ENCODE results near the gene RNF5. TPM values are rescaled to one million over a fixed set of nuclear protein-coding genes. Genes with fewer than 3 reads are reported as not detected.
A peak's percentile ranks its signal among the peaks of the same experiment; 100 is the strongest.

The RNF5 gene
- total RNA-seq, 1 experiment from 2014 or later: 70.7 TPM

DNA sequence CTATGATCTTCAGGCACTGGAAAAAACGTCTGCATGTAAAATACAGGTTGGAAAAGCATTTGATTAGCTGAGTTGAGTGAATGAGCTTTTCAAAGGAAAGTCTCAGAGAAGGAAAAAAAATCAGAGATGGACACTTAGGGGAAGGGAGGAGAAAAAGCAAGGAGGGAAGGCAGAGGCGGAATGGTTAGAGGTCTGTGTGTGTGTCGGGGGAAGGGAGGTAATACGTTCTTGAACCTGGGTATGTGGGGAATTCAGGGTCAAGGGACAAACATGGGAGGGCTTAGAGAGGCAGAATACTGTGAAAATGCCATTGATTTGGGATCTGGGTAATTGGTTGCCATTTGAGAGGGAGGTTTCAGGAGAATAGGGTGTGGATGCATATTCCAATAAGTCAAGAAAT, 31.5 kb upstream of the RNF5 start:
- Histone ChIP-seq H3K9me3 (no peaks in the 10 kb centered on the region), H3K27me3 (replicated peaks; ENCODE audit: control insufficient read depth, insufficient read depth, low read length) (no peaks in the 10 kb centered on the region), H3K4me1 (peaks cover 56% of the 10 kb centered on the region), H3K36me3 (ENCODE audit: control insufficient read depth, insufficient read depth, low read length) (no peaks in the 10 kb centered on the region), H3K4me3 (ENCODE audit: low read depth, low read length) (no peak overlapping the region)
- TF ChIP-seq, protein P1, sequence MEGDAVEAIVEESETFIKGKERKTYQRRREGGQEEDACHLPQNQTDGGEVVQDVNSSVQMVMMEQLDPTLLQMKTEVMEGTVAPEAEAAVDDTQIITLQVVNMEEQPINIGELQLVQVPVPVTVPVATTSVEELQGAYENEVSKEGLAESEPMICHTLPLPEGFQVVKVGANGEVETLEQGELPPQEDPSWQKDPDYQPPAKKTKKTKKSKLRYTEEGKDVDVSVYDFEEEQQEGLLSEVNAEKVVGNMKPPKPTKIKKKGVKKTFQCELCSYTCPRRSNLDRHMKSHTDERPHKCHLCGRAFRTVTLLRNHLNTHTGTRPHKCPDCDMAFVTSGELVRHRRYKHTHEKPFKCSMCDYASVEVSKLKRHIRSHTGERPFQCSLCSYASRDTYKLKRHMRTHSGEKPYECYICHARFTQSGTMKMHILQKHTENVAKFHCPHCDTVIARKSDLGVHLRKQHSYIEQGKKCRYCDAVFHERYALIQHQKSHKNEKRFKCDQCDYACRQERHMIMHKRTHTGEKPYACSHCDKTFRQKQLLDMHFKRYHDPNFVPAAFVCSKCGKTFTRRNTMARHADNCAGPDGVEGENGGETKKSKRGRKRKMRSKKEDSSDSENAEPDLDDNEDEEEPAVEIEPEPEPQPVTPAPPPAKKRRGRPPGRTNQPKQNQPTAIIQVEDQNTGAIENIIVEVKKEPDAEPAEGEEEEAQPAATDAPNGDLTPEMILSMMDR (IDR thresholded peaks at IDR 0.05; ENCODE audit: insufficient read depth in 1 of 2, low read depth in 1 of 2, low read length in 1 of 2, severe bottlenecking in 1 of 2, unreplicated experiment in 1 of 2): no peak
- Mint-ChIP-seq H3K4me1 (ENCODE audit: low read depth, unreplicated experiment) (peaks cover 31% of the 10 kb centered on the region), H3K4me3 (ENCODE audit: unreplicated experiment) (peak overlapping the region; percentile 61), H3K27ac (ENCODE audit: unreplicated experiment) (peak overlapping the region; percentile 81), H3K27me3 (ENCODE audit: insufficient read depth, unreplicated experiment) (no peaks in the 10 kb centered on the region), H3K9me3 (ENCODE audit: unreplicated experiment) (no peaks in the 10 kb centered on the region), H3K36me3 (ENCODE audit: insufficient read depth, unreplicated experiment) (peaks cover 7% of the 10 kb centered on the region)
- no peak for DNase-seq
- intact Hi-C loops (cut with micrococcal nuclease; ENCODE audit: unreplicated experiment): no loop called here
- BruUV-seq (replicated peaks): TSS peak; percentile 67
- POLR2A ChIA-PET: no interaction called here
- CTCF ChIA-PET: no interaction called here

DNA sequence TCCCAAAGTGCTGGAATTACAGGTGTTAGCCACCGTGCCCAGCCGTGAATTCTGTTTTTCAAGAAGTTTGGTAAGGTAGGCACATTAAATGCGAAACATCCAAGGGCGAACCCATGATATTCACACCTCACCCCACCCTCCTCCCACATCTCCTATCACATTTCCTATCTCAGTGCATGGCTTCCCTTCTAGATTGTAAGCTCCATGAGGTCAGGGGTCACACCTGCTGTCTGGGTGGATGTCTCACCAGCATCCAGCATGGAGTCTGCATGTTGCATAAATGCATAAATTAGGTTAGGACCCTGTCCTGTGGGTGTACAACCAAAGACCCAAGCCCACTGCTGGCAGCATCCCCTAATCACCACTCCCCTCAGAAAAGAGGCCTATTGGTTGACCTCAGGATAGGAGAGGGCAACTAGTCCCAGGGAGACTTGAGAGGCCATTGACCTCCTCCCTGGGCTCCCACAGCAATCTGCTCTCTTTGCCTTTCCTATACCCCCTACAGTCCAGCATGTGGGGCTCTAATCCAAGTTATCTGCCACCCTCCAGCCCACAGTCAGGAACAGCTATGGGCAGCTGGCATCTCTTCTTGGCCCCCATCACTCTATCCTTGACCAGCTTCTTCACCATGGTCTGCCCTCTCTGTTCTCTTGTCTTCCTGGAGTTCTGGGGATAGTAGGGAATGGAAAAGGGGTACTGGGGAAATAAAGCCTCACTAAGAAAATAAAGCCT, 30.6 kb upstream of the RNF5 start:
- CTCF ChIA-PET: no interaction called here
- Histone ChIP-seq H3K36me3 (ENCODE audit: control insufficient read depth, insufficient read depth, low read length) (no peaks in the 10 kb centered on the region), H3K9me3 (no peaks in the 10 kb centered on the region), H3K4me3 (ENCODE audit: low read depth, low read length) (no peak overlapping the region), H3K27me3 (replicated peaks; ENCODE audit: control insufficient read depth, insufficient read depth, low read length) (no peaks in the 10 kb centered on the region), H3K4me1 (peaks cover 53% of the 10 kb centered on the region)
- Mint-ChIP-seq H3K27ac (ENCODE audit: unreplicated experiment) (peak overlapping the region; percentile 81), H3K27me3 (ENCODE audit: insufficient read depth, unreplicated experiment) (no peaks in the 10 kb centered on the region), H3K9me3 (ENCODE audit: unreplicated experiment) (no peaks in the 10 kb centered on the region), H3K36me3 (ENCODE audit: insufficient read depth, unreplicated experiment) (no peaks in the 10 kb centered on the region), H3K4me3 (ENCODE audit: unreplicated experiment) (no peak overlapping the region), H3K4me1 (ENCODE audit: low read depth, unreplicated experiment) (peaks cover 30% of the 10 kb centered on the region)
- TF ChIP-seq, protein P1 (IDR thresholded peaks at IDR 0.05; ENCODE audit: insufficient read depth in 1 of 2, low read depth in 1 of 2, low read length in 1 of 2, severe bottlenecking in 1 of 2, unreplicated experiment in 1 of 2): no peak
- POLR2A ChIA-PET: no interaction called here
- DNase-seq: peak in 1 of 2 experiments; percentile 11
- no TSS peak for BruUV-seq (replicated peaks)
- intact Hi-C loops (cut with micrococcal nuclease; ENCODE audit: unreplicated experiment): no loop called here

DNA sequence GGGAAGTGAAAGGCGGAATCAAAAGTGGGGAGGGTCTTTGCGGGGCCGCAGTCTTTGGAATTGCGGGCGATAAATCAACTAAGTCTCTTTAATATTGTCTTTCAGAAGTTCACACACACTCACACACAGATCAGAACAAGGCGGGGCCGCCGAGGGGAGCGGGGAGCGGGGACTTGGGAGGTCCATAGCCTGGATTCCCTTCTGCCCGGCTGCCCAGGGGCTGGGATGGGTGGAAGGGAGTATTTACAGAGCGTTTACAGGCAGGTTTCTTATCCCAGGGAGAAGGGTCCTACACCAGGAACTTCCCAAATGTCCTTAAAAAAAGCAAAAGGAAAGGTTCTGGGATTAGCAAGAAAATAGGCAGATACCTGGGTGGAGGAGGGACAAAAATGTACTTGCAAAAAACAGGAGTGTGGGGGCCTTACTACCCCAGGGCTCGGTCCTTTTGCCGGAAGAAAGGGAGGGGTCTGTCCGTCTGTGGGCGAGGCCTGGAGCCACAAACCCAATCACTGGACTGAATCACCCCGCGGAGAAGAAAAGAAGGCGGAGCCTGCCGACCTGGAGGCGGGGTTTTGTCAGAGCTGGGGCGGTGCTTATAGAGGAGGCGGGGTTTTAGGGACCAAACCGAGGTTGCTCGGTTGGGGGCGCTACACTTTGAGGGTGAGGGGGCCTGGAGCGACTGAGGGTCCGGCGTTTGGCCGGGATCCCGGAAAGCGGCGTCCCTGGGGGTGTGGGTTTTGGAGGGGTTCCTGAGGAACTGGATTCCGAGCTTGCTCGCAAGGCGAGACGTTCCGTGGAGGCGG, 29.7 kb upstream of the RNF5 start:
- TF ChIP-seq, protein P1 (IDR thresholded peaks at IDR 0.05; ENCODE audit: insufficient read depth in 1 of 2, low read depth in 1 of 2, low read length in 1 of 2, severe bottlenecking in 1 of 2, unreplicated experiment in 1 of 2): no peak
- Histone ChIP-seq H3K36me3 (ENCODE audit: control insufficient read depth, insufficient read depth, low read length) (no peaks in the 10 kb centered on the region), H3K9me3 (no peaks in the 10 kb centered on the region), H3K27me3 (replicated peaks; ENCODE audit: control insufficient read depth, insufficient read depth, low read length) (no peaks in the 10 kb centered on the region), H3K4me3 (ENCODE audit: low read depth, low read length) (no peak overlapping the region), H3K4me1 (peaks cover 55% of the 10 kb centered on the region)
- Mint-ChIP-seq H3K36me3 (ENCODE audit: insufficient read depth, unreplicated experiment) (no peaks in the 10 kb centered on the region), H3K4me3 (ENCODE audit: unreplicated experiment) (no peak overlapping the region), H3K9me3 (ENCODE audit: unreplicated experiment) (no peaks in the 10 kb centered on the region), H3K27me3 (ENCODE audit: insufficient read depth, unreplicated experiment) (no peaks in the 10 kb centered on the region), H3K27ac (ENCODE audit: unreplicated experiment) (peak overlapping the region; percentile 81), H3K4me1 (ENCODE audit: low read depth, unreplicated experiment) (peaks cover 36% of the 10 kb centered on the region)
- POLR2A ChIA-PET: no interaction called here
- CTCF ChIA-PET: no interaction called here
- BruUV-seq (replicated peaks): no TSS peak
- no peak for DNase-seq
- intact Hi-C loops (cut with micrococcal nuclease; ENCODE audit: unreplicated experiment): no loop called here

Measured in Caco-2 (cell line).